TTC549 (cell line): ENCODE results near the gene GDF7.

ENCODE experiments used
- FAIRE-seq: peaks from 2 replicates; lab custom pipeline; 2012; peaks lifted over from hg19 to GRCh38; lab: Jason Lieb, UNC

Gene GDF7

GRCh38 chr2:20629181-20629580 lies 37.8 kb upstream of the GDF7 start:
- FAIRE-seq, result no peak

- FAIRE-seq, result no peak
These were observed 37.3 kb upstream of the GDF7 start for GRCh38 chr2:20629581-20630171.

GRCh38 chr2:20630967-20631366 lies 36.0 kb upstream of the GDF7 start:
- FAIRE-seq, result no peak

GRCh38 chr2:20631617-20632307 lies 35.2 kb upstream of the GDF7 start:
- no peak for FAIRE-seq

GRCh38 chr2:20632446-20632990 lies 34.4 kb upstream of the GDF7 start:
- no peak for FAIRE-seq

- no peak for FAIRE-seq
These were observed 33.9 kb upstream of the GDF7 start for GRCh38 chr2:20633001-20633400.

GRCh38 chr2:20633794-20634506 lies 33.0 kb upstream of the GDF7 start:
- no peak for FAIRE-seq

- FAIRE-seq, result no peak
These were observed 32.3 kb upstream of the GDF7 start for GRCh38 chr2:20634507-20635112.

GRCh38 chr2:20635113-20635510 lies 31.8 kb upstream of the GDF7 start:
- no peak for FAIRE-seq

GRCh38 chr2:20635675-20636584 lies 31.0 kb upstream of the GDF7 start:
- FAIRE-seq, result peak; percentile 59

GRCh38 chr2:20637147-20637546 lies 29.8 kb upstream of the GDF7 start:
- no peak for FAIRE-seq

- no peak for FAIRE-seq
These were observed 28.9 kb upstream of the GDF7 start for GRCh38 chr2:20638014-20638413.

- no peak for FAIRE-seq
These were observed 28.1 kb upstream of the GDF7 start for GRCh38 chr2:20638646-20639430.

GRCh38 chr2:20640411-20641122 lies 26.4 kb upstream of the GDF7 start:
- no peak for FAIRE-seq

- FAIRE-seq, result no peak
These were observed 25.6 kb upstream of the GDF7 start for GRCh38 chr2:20641123-20641985.

- FAIRE-seq, result no peak
These were observed 24.6 kb upstream of the GDF7 start for GRCh38 chr2:20642055-20642971.

- FAIRE-seq, result no peak
These were observed 23.9 kb upstream of the GDF7 start for GRCh38 chr2:20643060-20643459.

GRCh38 chr2:20643826-20644225 lies 23.1 kb upstream of the GDF7 start:
- FAIRE-seq, result no peak
